Measurements from ENCODE around the gene NTMT2. TPM values are rescaled to one million over a fixed set of nuclear protein-coding genes. Genes with fewer than 3 reads are reported as not detected.
"Not testable (repeated sequence)": the region's sequence is repeated elsewhere in the genome, so short reads cannot be mapped to it uniquely, and the experiment has no call there.

Gene NTMT2
- polyA plus RNA-seq, 1 donor from 2014 or later: 0.27 TPM

- no peak for TF ChIP-seq TAF1 (IDR thresholded peaks at IDR 0.05; ENCODE audit: low read depth)
- TF ChIP-seq POLR2AphosphoS5 (IDR thresholded peaks at IDR 0.05): no peak
- no peak for TF ChIP-seq MXI1 (conservative IDR thresholded peaks at IDR 0.05; ENCODE audit: poor library complexity, severe bottlenecking)
- no peak for TF ChIP-seq EZH2 (IDR thresholded peaks at IDR 0.05; ENCODE audit: borderline replicate concordance, insufficient read depth, low read length, poor library complexity, severe bottlenecking)
- TF ChIP-seq EP300 (conservative IDR thresholded peaks at IDR 0.05; ENCODE audit: poor library complexity, severe bottlenecking): no peak
- TF ChIP-seq CTCF (IDR thresholded peaks at IDR 0.05; ENCODE audit: poor library complexity, severe bottlenecking): no peak
- TF ChIP-seq RAD21 (conservative IDR thresholded peaks at IDR 0.05): no peak
- TF ChIP-seq REST (IDR thresholded peaks at IDR 0.05; ENCODE audit: borderline replicate concordance): no peak
- TF ChIP-seq SMC3 (conservative IDR thresholded peaks at IDR 0.05; ENCODE audit: poor library complexity): no peak
Observed at GRCh38 chr1:170166518-170167180, 20.9 kb downstream of the NTMT2 start.

DNA sequence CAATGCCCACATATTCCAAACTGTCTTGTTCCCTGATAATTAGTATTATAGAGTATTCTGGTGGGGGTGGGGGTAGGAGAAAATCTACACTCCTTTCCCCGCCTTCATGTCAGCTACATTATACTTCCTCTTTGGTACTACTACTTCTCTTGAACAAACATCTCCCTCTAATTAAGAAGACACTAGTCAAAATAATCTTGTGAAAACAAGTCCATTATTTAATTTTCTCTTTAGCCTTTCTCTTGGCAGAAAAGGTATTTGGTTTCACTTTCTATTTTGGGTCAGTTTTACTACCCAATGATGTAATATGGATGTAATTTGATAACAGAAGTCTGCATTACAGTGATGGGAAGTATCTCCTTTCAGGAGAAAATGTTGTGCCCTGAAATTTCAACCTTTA is 22.5 kb downstream of the NTMT2 start:
- Histone ChIP-seq H3K9me2 (ENCODE audit: insufficient read depth, low read length) (no peaks in the 10 kb centered on the region), H3K9ac (ENCODE audit: low read length) (no peak overlapping the region), H3K36me3 (ENCODE audit: insufficient read depth, low read length) (no peaks in the 10 kb centered on the region), H4K20me1 (ENCODE audit: insufficient read depth) (no peaks in the 10 kb centered on the region), H3K4me2 (ENCODE audit: low read length) (no peak overlapping the region), H3K27me3 (ENCODE audit: insufficient read depth, low read depth, low read length) (no peaks in the 10 kb centered on the region), H3K4me3 (ENCODE audit: low read length) (no peak overlapping the region), H3K27ac (ENCODE audit: low read length) (no peak overlapping the region), H2AFZ (ENCODE audit: low read depth, low read length) (no peak overlapping the region), H3F3A (ENCODE audit: insufficient read depth, low read length, poor library complexity, severe bottlenecking) (no peaks in the 10 kb centered on the region), H3K79me2 (replicated peaks; ENCODE audit: insufficient read depth, low read length) (no peaks in the 10 kb centered on the region), H3K9me3 (ENCODE audit: low read length) (no peaks in the 10 kb centered on the region)
- TF ChIP-seq EZH2 (IDR thresholded peaks at IDR 0.05; ENCODE audit: borderline replicate concordance, insufficient read depth, low read length, poor library complexity, severe bottlenecking): no peak
- no peak for TF ChIP-seq RAD21 (conservative IDR thresholded peaks at IDR 0.05)
- no peak for TF ChIP-seq REST (IDR thresholded peaks at IDR 0.05; ENCODE audit: borderline replicate concordance)
- TF ChIP-seq TAF1 (IDR thresholded peaks at IDR 0.05; ENCODE audit: low read depth): no peak
- TF ChIP-seq CTCF (IDR thresholded peaks at IDR 0.05; ENCODE audit: poor library complexity, severe bottlenecking): no peak
- TF ChIP-seq SMC3 (conservative IDR thresholded peaks at IDR 0.05; ENCODE audit: poor library complexity): no peak
- TF ChIP-seq POLR2AphosphoS5 (IDR thresholded peaks at IDR 0.05): no peak
- no peak for TF ChIP-seq MXI1 (conservative IDR thresholded peaks at IDR 0.05; ENCODE audit: poor library complexity, severe bottlenecking)
- TF ChIP-seq EP300 (conservative IDR thresholded peaks at IDR 0.05; ENCODE audit: poor library complexity, severe bottlenecking): no peak

More at GRCh38 chr1:170166518-170167180, 20.9 kb downstream of the NTMT2 start:
- no peak overlapping the region for H3K4me2 ChIP-seq (ENCODE audit: low read length)
- no peak overlapping the region for H3K27ac ChIP-seq (ENCODE audit: low read length)
- H3K9me3 ChIP-seq (ENCODE audit: low read length): no peaks in the 10 kb centered on the region
- no peak overlapping the region for H2AFZ ChIP-seq (ENCODE audit: low read depth, low read length)
- H3K27me3 ChIP-seq (ENCODE audit: insufficient read depth, low read depth, low read length): no peaks in the 10 kb centered on the region
- H3K79me2 ChIP-seq (replicated peaks; ENCODE audit: insufficient read depth, low read length): no peaks in the 10 kb centered on the region
- no peak overlapping the region for H3K9ac ChIP-seq (ENCODE audit: low read length)
- H3F3A ChIP-seq (ENCODE audit: insufficient read depth, low read length, poor library complexity, severe bottlenecking): no peaks in the 10 kb centered on the region
- H3K36me3 ChIP-seq (ENCODE audit: insufficient read depth, low read length): no peaks in the 10 kb centered on the region
- no peaks in the 10 kb centered on the region for H3K9me2 ChIP-seq (ENCODE audit: insufficient read depth, low read length)
- H3K4me3 ChIP-seq (ENCODE audit: low read length): no peak overlapping the region
- no peaks in the 10 kb centered on the region for H4K20me1 ChIP-seq (ENCODE audit: insufficient read depth)

- H3K79me2 ChIP-seq (replicated peaks; ENCODE audit: insufficient read depth, low read length); H3K9ac ChIP-seq (ENCODE audit: low read length); H3K36me3 ChIP-seq (ENCODE audit: insufficient read depth, low read length); H3K27ac ChIP-seq (ENCODE audit: low read length); H3K4me3 ChIP-seq (ENCODE audit: low read length); H3K9me2 ChIP-seq (ENCODE audit: insufficient read depth, low read length); H3K9me3 ChIP-seq (ENCODE audit: low read length); H3K27me3 ChIP-seq (ENCODE audit: insufficient read depth, low read depth, low read length); H3F3A ChIP-seq (ENCODE audit: insufficient read depth, low read length, poor library complexity, severe bottlenecking); H3K4me2 ChIP-seq (ENCODE audit: low read length); H4K20me1 ChIP-seq (ENCODE audit: insufficient read depth); H2AFZ ChIP-seq (ENCODE audit: low read depth, low read length): not testable (repeated sequence)
Observed at GRCh38 chr1:170170513-170170912, 24.8 kb downstream of the NTMT2 start.
